GM18505 (cell line): ENCODE data around the gene FAM229A.

Experiments
- ATAC-seq: cut with Tn5 transposase; IDR thresholded peaks from one replicate; pipeline ENCODE4 v1.9.1; 2021; ENCODE audit not compliant: unreplicated experiment
- POLR2A ChIP-seq: IDR thresholded peaks from 4 replicates; pipeline ENCODE4 v1.6.1; 2011; ENCODE audit warnings: borderline replicate concordance; ENCODE audit not compliant: insufficient read depth, insufficient read length; ENCODE audit errors: extremely low read depth

Gene FAM229A

GRCh38 chr1:32335790-32336590, 26.3 kb downstream of the FAM229A start, which contains the start of gene MARCKSL1:
Gene MARCKSL1 (minus strand): TSS chr1:32336233. CDS start chr1:32336033, 200 bp downstream.
- peak; percentile 99 for TF ChIP-seq POLR2A
- no peak for ATAC-seq

- ATAC-seq = no peak
- TF ChIP-seq POLR2A = no peak
Measured at GRCh38 chr1:32335535-32335789, 26.8 kb downstream of the FAM229A start.

DNA sequence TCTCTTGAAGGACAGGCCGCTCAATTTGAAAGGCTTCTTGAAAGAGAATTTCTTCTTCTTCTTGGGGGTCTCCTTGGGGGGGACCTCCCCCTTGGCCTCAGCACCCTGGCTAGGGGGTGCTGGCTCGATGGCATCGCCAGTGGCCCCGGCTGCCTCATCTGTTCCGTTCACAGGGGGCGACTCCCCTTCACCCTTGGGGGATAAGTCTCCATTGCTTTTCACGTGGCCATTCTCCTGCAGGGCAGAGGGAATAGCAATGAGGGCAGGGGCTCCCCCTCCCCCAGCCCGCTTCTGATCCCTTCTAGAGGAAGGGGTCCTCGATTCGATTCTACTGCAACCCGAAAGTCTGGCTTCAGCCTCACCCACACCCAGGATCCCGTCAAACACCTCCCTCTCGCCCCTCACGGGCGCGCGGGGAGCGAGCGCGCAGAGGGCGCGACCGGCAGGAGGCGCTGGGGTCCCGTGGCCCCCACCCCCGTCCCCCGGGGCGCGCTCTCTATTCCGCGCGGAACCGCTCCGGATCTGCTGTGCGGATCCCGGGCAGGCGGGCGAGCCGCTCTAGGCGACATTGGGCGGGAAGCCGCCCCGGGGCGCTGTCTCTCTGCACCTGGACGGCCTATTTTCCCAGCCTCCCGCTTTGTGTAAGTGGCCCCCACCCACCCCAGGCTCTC, 27.3 kb downstream of the FAM229A start:
- no peak for ATAC-seq
- TF ChIP-seq POLR2A = peak; percentile 17

DNA sequence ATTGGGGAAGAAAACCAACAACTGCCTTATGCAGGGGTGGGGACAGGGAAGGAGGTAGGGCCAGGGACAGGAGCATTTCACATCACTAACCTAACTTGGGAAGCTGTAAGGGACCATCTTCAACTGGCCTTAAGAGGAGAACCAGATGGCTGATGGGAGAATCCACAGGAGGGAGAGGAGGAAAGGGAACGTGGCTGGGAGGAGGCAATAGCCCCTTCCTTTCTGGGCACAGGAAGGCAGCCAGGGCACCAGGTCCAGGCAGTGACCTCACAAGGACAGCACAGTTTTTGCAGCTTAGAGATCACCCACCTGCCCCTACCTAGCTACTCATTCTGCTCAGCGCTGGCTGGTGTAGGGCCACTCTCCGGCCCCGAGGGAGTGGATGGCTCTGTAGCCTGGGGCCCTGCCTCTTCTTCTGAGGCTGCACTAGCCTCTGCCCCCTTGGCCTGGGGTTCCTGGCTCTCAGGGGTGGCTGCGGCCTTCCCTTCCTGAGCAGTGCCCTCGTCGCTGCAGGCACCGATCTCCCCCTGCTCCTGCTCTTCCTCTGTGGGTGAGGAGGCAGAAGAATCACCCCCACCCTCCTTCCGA, 27.9 kb downstream of the FAM229A start:
- peak; percentile 52 for TF ChIP-seq POLR2A
- no peak for ATAC-seq

DNA sequence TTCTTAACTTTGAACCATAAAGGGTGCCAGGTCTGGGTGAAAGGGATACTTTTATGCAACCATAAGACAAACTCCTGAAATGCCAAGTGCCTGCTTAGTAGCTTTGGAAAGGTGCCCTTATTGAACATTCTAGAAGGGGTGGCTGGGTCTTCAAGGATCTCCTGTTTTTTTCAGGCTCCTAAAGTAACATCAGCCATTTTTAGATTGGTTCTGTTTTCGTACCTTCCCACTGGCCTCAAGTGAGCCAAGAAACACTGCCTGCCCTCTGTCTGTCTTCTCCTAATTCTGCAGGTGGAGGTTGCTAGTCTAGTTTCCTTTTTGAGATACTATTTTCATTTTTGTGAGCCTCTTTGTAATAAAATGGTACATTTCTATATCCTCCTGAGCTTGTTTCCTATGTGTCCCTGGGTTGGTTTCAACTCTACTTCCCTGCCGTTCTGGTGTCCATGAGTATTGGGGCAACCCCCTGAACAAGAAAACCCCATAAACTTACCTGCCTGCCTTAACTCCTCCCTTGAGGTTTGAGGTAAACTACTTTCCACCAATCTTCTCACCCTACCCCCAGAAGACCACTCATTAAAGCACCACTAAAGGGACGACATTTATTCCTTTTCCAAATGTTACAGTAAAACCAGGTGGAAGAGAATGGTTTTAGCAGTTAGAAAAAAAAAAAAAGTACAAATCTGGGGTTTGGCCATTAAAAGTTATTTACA, 28.9 kb downstream of the FAM229A start:
- ATAC-seq = no peak
- TF ChIP-seq POLR2A = no peak

DNA sequence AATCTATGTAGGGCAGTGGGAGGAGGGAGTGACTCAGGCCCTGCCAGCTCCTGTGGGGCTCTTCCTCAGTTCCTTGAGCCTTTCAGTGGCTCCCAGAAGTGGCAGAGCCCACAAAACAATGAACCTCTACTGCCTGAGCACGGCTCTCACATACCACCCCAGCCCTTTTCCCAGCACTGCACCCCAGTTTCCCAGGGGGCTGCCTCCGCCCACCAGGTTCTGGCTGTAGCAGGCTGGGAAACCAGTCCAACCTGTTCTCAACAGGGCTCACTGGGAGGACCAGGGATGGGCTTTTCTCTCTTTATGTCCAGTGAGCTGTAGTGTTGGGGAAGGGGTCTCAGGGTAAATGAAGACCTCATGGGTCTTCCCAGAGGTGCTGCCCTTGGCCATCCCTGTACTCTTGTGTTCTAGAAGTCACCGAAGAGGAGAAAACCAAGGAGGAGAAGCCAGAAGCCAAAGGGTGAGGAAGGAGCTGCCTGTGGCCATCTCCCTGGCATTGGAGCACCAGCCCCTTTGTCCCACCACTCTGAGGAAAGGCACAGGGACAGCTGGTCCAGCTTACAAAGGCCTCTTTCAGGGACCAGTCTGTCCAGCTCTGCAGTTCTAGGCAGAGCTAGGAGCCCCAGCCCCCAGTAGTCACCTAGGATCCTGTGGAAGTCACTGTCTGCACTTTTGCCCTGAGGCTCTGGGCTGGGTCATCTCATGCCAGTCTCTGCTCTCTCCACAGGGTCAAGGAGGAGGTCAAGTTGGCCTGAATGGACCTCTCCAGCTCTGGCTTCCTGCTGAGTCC, 29.8 kb downstream of the FAM229A start:
- ATAC-seq = no peak
- no peak for TF ChIP-seq POLR2A

- no peak for ATAC-seq
- TF ChIP-seq POLR2A = no peak
Measured at GRCh38 chr1:32331549-32331948, 30.7 kb downstream of the FAM229A start.

GRCh38 chr1:32330558-32331151, 31.6 kb downstream of the FAM229A start:
- ATAC-seq = no peak
- no peak for TF ChIP-seq POLR2A

DNA sequence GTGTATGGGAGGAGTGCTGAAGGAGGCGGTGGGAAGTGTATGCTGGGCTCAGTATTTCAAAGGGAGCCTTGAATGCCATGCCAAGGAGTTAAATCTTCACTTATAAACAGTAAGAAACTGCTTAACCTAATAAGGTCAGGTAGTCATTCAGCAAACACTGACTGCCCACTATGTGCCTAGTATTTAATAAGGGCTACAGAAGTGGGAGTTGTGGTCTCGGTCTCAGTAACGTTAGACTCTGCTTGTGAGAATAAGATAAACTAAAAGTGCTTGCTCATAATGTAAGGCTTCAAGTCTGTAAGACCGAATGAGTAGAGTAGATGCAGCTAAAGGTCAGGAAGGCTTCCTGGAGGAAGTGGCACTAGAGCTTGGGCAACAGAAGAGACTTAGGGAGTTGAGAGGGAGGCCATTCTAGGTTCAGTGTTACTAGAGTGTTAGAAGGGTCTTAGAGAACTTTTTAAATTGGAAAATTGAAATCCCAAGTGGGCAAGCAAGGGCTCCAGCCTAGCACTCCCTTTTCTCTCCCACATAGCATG, 32.3 kb downstream of the FAM229A start:
- TF ChIP-seq POLR2A = peak; percentile 19
- ATAC-seq = no peak

DNA sequence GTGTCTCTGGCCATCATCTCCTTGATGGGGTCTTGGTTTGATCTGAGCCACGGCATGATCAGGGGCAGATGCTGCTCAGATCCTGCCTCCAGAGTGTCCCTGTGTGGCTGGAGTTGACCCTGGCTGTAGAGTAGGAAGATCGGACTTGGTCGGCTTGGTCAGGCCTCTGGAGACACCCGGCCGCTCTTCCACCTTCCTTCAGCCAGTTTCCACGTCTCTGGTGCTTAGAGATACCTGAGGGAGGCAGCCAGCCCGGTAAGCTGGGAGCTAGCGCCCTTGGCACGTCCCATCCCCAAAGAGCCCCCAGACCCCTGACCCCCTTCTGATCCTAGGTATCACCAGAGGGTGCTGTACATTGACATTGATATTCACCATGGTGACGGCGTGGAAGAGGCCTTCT, 35.1 kb downstream of the FAM229A start:
- no peak for TF ChIP-seq POLR2A
- ATAC-seq = no peak

- no peak for ATAC-seq
- TF ChIP-seq POLR2A = no peak
Measured at GRCh38 chr1:32321712-32322291, 40.5 kb downstream of the FAM229A start.
